Measurements from ENCODE around the gene KCTD15.

KCTD15 gene

GRCh38 chr19:33800012-33800680, 3.5 kb downstream of the KCTD15 start:
- H3K27me3 ChIP-seq (ENCODE audit: low read length): no peaks in the 10 kb centered on the region
- H3K9me3 ChIP-seq (ENCODE audit: insufficient read depth, low read length): no peaks in the 10 kb centered on the region
- no peaks in the 10 kb centered on the region for H4K20me1 ChIP-seq (ENCODE audit: low read depth, low read length)
- H3K79me2 ChIP-seq (ENCODE audit: insufficient read depth, low read length): no peaks in the 10 kb centered on the region
- no peak overlapping the region for H3K27ac ChIP-seq (ENCODE audit: low read depth, low read length)
- H3K9ac ChIP-seq (ENCODE audit: low read length): no peak overlapping the region
- H2AFZ ChIP-seq (ENCODE audit: low read depth, low read length, severe bottlenecking): no peak overlapping the region
- no peaks in the 10 kb centered on the region for H3F3A ChIP-seq (ENCODE audit: insufficient read depth)
- no peaks in the 10 kb centered on the region for H3K36me3 ChIP-seq (ENCODE audit: low read length)
- no peak overlapping the region for H3K4me2 ChIP-seq (ENCODE audit: low read depth, low read length, poor library complexity, severe bottlenecking)
- no peak overlapping the region for H3K4me3 ChIP-seq (ENCODE audit: insufficient read depth, low read length, poor library complexity, severe bottlenecking)
- no peaks in the 10 kb centered on the region for H3K9me2 ChIP-seq (replicated peaks; ENCODE audit: insufficient read depth, low read length)
- no peak for TF ChIP-seq EZH2phosphoT487 (conservative IDR thresholded peaks at IDR 0.05; ENCODE audit: low read length)
- TF ChIP-seq CTCF (IDR thresholded peaks at IDR 0.05; ENCODE audit: insufficient read depth, low read length, poor library complexity, severe bottlenecking): no peak

DNA sequence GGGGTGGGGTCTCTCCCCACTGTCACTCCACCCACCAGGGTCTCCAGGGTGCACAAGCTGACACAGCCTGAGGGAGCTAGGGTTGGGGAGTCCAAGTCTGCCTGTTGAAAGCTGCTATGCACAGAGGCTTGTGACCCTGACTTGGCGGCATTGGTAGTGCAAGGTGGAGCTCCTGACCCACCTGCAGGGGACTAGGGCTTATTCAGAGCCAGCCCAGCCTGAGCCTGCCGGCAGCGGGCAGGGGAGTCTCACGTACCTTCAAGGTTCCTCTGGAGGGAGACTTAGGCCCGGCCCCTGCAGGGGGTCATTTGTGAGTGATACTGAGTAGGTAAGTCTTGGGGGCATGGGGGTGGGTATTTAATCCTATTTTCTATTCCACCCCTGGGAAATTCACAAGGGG, 4.7 kb downstream of the KCTD15 start:
- Histone ChIP-seq H3K9me2 (replicated peaks; ENCODE audit: insufficient read depth, low read length) (no peaks in the 10 kb centered on the region), H3K27ac (ENCODE audit: low read depth, low read length) (no peak overlapping the region), H4K20me1 (ENCODE audit: low read depth, low read length) (no peaks in the 10 kb centered on the region), H3K4me2 (ENCODE audit: low read depth, low read length, poor library complexity, severe bottlenecking) (no peak overlapping the region), H3K4me3 (ENCODE audit: insufficient read depth, low read length, poor library complexity, severe bottlenecking) (no peak overlapping the region), H3K9ac (ENCODE audit: low read length) (no peak overlapping the region), H3K9me3 (ENCODE audit: insufficient read depth, low read length) (no peaks in the 10 kb centered on the region), H3K27me3 (ENCODE audit: low read length) (no peaks in the 10 kb centered on the region), H3K79me2 (ENCODE audit: insufficient read depth, low read length) (no peaks in the 10 kb centered on the region), H2AFZ (ENCODE audit: low read depth, low read length, severe bottlenecking) (no peak overlapping the region), H3K36me3 (ENCODE audit: low read length) (no peaks in the 10 kb centered on the region), H3F3A (ENCODE audit: insufficient read depth) (no peaks in the 10 kb centered on the region)
- TF ChIP-seq EZH2phosphoT487 (conservative IDR thresholded peaks at IDR 0.05; ENCODE audit: low read length) (no peak), CTCF (IDR thresholded peaks at IDR 0.05; ENCODE audit: insufficient read depth, low read length, poor library complexity, severe bottlenecking) (no peak)

GRCh38 chr19:33802001-33802400, 5.3 kb downstream of the KCTD15 start:
- Histone ChIP-seq H3K9ac (ENCODE audit: low read length) (no peak overlapping the region), H3K9me2 (replicated peaks; ENCODE audit: insufficient read depth, low read length) (no peaks in the 10 kb centered on the region), H3K27ac (ENCODE audit: low read depth, low read length) (no peak overlapping the region), H3K79me2 (ENCODE audit: insufficient read depth, low read length) (no peaks in the 10 kb centered on the region), H3K36me3 (ENCODE audit: low read length) (no peaks in the 10 kb centered on the region), H3K27me3 (ENCODE audit: low read length) (no peaks in the 10 kb centered on the region), H3K4me3 (ENCODE audit: insufficient read depth, low read length, poor library complexity, severe bottlenecking) (no peak overlapping the region), H3K9me3 (ENCODE audit: insufficient read depth, low read length) (no peaks in the 10 kb centered on the region), H3F3A (ENCODE audit: insufficient read depth) (no peaks in the 10 kb centered on the region), H2AFZ (ENCODE audit: low read depth, low read length, severe bottlenecking) (no peak overlapping the region), H3K4me2 (ENCODE audit: low read depth, low read length, poor library complexity, severe bottlenecking) (no peak overlapping the region), H4K20me1 (ENCODE audit: low read depth, low read length) (no peaks in the 10 kb centered on the region)
- TF ChIP-seq CTCF (IDR thresholded peaks at IDR 0.05; ENCODE audit: insufficient read depth, low read length, poor library complexity, severe bottlenecking): no peak
- TF ChIP-seq EZH2phosphoT487 (conservative IDR thresholded peaks at IDR 0.05; ENCODE audit: low read length): no peak
